Liver (tissue), 9 donors: ENCODE data around the gene SETBP1. TPM values are rescaled to one million over a fixed set of nuclear protein-coding genes. Genes with fewer than 3 reads are reported as not detected.

Source experiments
- DNase-seq: peaks from one replicate; pipeline ENCODE4 v3.0.0-alpha.2; 2017; ENCODE audit warnings: low spot score
- H3K27ac ChIP-seq, 2 donors: one replicate each; pipeline ENCODE4 v1.7.0; 2013; ENCODE audit warnings: inconsistent platforms in 2 of 2, low read length in 2 of 2, control low read depth in 1 of 2, low read depth in 1 of 2, mild to moderate bottlenecking in 1 of 2
- H3K27me3 ChIP-seq, 4 donors: one replicate each; pipeline versions ENCODE4 v1.6.1 to v1.7.0; 2013; ENCODE audit warnings: low read length in 3 of 4, inconsistent platforms in 1 of 4, mild to moderate bottlenecking in 1 of 4, moderate library complexity in 1 of 4; ENCODE audit not compliant: control insufficient read depth in 4 of 4, insufficient read depth in 4 of 4
- H3K36me3 ChIP-seq, 4 donors: one replicate each; pipeline versions ENCODE4 v1.6.1 to v1.7.0; 2013; ENCODE audit warnings: low read length in 3 of 4, mild to moderate bottlenecking in 3 of 4, low read depth in 1 of 4, moderate library complexity in 1 of 4; ENCODE audit not compliant: control insufficient read depth in 4 of 4, insufficient read depth in 3 of 4
- H3K4me1 ChIP-seq, 4 donors: one replicate each; pipeline versions ENCODE4 v1.6.1 to v1.7.0; 2013; ENCODE audit warnings: low read length in 3 of 4, mild to moderate bottlenecking in 3 of 4, moderate library complexity in 1 of 4; ENCODE audit not compliant: control insufficient read depth in 4 of 4, insufficient read depth in 4 of 4
- H3K4me3 ChIP-seq, 3 donors: one replicate each; pipeline versions ENCODE4 v1.6.1 to v1.7.0; 2013; ENCODE audit warnings: low read length in 3 of 3, control low read depth in 1 of 3, low read depth in 1 of 3, mild to moderate bottlenecking in 1 of 3
- H3K9ac ChIP-seq, 2 donors: one replicate each; pipeline ENCODE4 v1.7.0; 2013; ENCODE audit warnings: low read length in 2 of 2, mild to moderate bottlenecking in 2 of 2, moderate library complexity in 2 of 2, control low read depth in 1 of 2, low read depth in 1 of 2
- H3K9me3 ChIP-seq, 4 donors: one replicate each; pipeline versions ENCODE4 v1.6.1 to v1.7.0; 2013; ENCODE audit warnings: low read length in 3 of 4; ENCODE audit not compliant: control insufficient read depth in 4 of 4
- ATF3 ChIP-seq: IDR thresholded peaks from 2 replicates; pipeline ENCODE4 v1.6.1; 2016; ENCODE audit warnings: antibody characterized with exemption
- CTCF ChIP-seq: fragments of 150-350 bp; IDR thresholded peaks from 2 replicates; pipeline ENCODE4 v1.5.1; 2017; ENCODE audit warnings: improper control_type of control experiment, low read depth, low read length; ENCODE audit not compliant: missing input control
- EGR1 ChIP-seq, 2 donors: IDR thresholded peaks; 2 replicates each; pipeline ENCODE4 v1.6.1; 2016 to 2018; ENCODE audit warnings: antibody characterized with exemption in 2 of 2, low read depth in 2 of 2
- FOXA1 ChIP-seq: IDR thresholded peaks from 2 replicates; pipeline ENCODE4 v1.6.1; 2016; ENCODE audit warnings: antibody characterized with exemption
- FOXA2 ChIP-seq: IDR thresholded peaks from 2 replicates; pipeline ENCODE4 v1.6.1; 2016; ENCODE audit warnings: antibody characterized with exemption
- GABPA ChIP-seq, 2 donors: IDR thresholded peaks in 1 of 2; conservative IDR thresholded peaks in 1 of 2; 2 replicates each; pipeline ENCODE4 v1.6.1; 2016; ENCODE audit warnings: antibody characterized with exemption in 2 of 2, mild to moderate bottlenecking in 1 of 2, moderate library complexity in 1 of 2
- HNF4A ChIP-seq, 2 donors: conservative IDR thresholded peaks; 2 replicates each; pipeline ENCODE4 v1.6.1; 2016; ENCODE audit warnings: antibody characterized with exemption in 2 of 2, mild to moderate bottlenecking in 2 of 2
- HNF4G ChIP-seq: IDR thresholded peaks from 2 replicates; pipeline ENCODE4 v1.6.1; 2016; ENCODE audit warnings: antibody characterized with exemption
- JUND ChIP-seq, 2 donors: IDR thresholded peaks; 2 replicates each; pipeline ENCODE4 v1.6.1; 2016; ENCODE audit warnings: antibody characterized with exemption in 2 of 2
- MAX ChIP-seq: IDR thresholded peaks from 2 replicates; pipeline ENCODE4 v1.6.1; 2016; ENCODE audit warnings: antibody characterized with exemption
- NR2F2 ChIP-seq: IDR thresholded peaks from 2 replicates; pipeline ENCODE4 v1.6.1; 2016; ENCODE audit warnings: antibody characterized with exemption
- RAD21 ChIP-seq, 2 donors: IDR thresholded peaks; 2 replicates each; pipeline ENCODE4 v1.6.1; 2016; ENCODE audit warnings: antibody characterized with exemption in 2 of 2, mild to moderate bottlenecking in 2 of 2
- REST ChIP-seq: IDR thresholded peaks from 2 replicates; pipeline ENCODE4 v1.6.1; 2016; ENCODE audit warnings: antibody characterized with exemption, mild to moderate bottlenecking
- RXRA ChIP-seq, 2 donors: IDR thresholded peaks; 2 replicates each; pipeline ENCODE4 v1.6.1; 2017 to 2018; ENCODE audit warnings: antibody characterized with exemption in 2 of 2, mild to moderate bottlenecking in 1 of 2
- SP1 ChIP-seq: IDR thresholded peaks from 2 replicates; pipeline ENCODE4 v1.6.1; 2018; ENCODE audit warnings: antibody characterized with exemption, mild to moderate bottlenecking
- TAF1 ChIP-seq: conservative IDR thresholded peaks from 2 replicates; pipeline ENCODE4 v1.6.1; 2016; ENCODE audit warnings: antibody characterized with exemption, mild to moderate bottlenecking
- YY1 ChIP-seq: IDR thresholded peaks from 2 replicates; pipeline ENCODE4 v1.6.1; 2016; ENCODE audit warnings: antibody characterized with exemption, mild to moderate bottlenecking
- ZBTB33 ChIP-seq: IDR thresholded peaks from 2 replicates; pipeline ENCODE4 v1.6.1; 2016; ENCODE audit warnings: antibody characterized with exemption
- WGBS: extraction: QIAGEN DNeasy Blood & Tissue Kit; methylation state at CpG from one replicate; pipeline ENCODE4 v1.1.7; 2013; 5-methylcytosine and 5-hydroxymethylcytosine counted together
- polyA plus RNA-seq, 2 donors: library from polyadenylated mRNA; stranded (reverse) in 1 of 2; unstranded in 1 of 2; fragments of 200-250 nt in 1 of 2; fragments of >200 nt in 1 of 2; fragmentation: Nextera tagmentation in 1 of 2; extraction: Ambion mirVana in 1 of 2; gene quantifications; one replicate each; pipeline versions ENCODE4 v1.2.1 to v1.2.3, GENCODE V29; 2013 to 2015
- total RNA-seq, 2 donors: library from RNA; depleted of rRNA; stranded (reverse); fragments of >200 nt; gene quantifications; one replicate each; pipeline ENCODE4 v1.2.3, GENCODE V29; 2014
- donor health status: healthy.
- donor health status: healthy.
- donor health status: healthy.
- donor health status: healthy.
- donor health status: healthy.

SETBP1 gene
- total and polyA plus RNA-seq, 4 donors = 2.5 to 15.8 (median 4.7) TPM

- Histone ChIP-seq H3K36me3 (no peaks in the 10 kb centered on the region), H3K27me3 (no peaks in the 10 kb centered on the region), H3K9me3 (no peaks in the 10 kb centered on the region), H3K4me1 (peaks cover 0 to 26% (median 20%) of the 10 kb centered on the region in 4 donors), H3K9ac (no peak overlapping the region), H3K4me3 (no peak overlapping the region), H3K27ac (no peak overlapping the region)
- 97% methylated on average over 6 of the region's 6 CpGs for WGBS
- no peak for DNase-seq
- no peak for TF ChIP-seq YY1
- TF ChIP-seq TAF1 = no peak
- TF ChIP-seq JUND (IDR thresholded peaks at IDR 0.05) = no peak
- no peak for TF ChIP-seq FOXA1
- TF ChIP-seq FOXA2 = no peak
- TF ChIP-seq HNF4A (conservative IDR thresholded peaks at IDR 0.05) = no peak
- no peak for TF ChIP-seq EGR1 (IDR thresholded peaks at IDR 0.05; ENCODE audit: low read depth in 2 of 2)
- no peak for TF ChIP-seq GABPA (IDR thresholded peaks at IDR 0.05 in 1 of 2, conservative IDR thresholded peaks at IDR 0.05 in 1 of 2)
- TF ChIP-seq MAX = no peak
- no peak for TF ChIP-seq RXRA (IDR thresholded peaks at IDR 0.05)
- TF ChIP-seq ZBTB33 = no peak
- TF ChIP-seq HNF4G = no peak
- no peak for TF ChIP-seq NR2F2
- TF ChIP-seq ATF3 = no peak
- no peak for TF ChIP-seq RAD21 (IDR thresholded peaks at IDR 0.05)
- no peak for TF ChIP-seq REST
- no peak for TF ChIP-seq CTCF
- no peak for TF ChIP-seq SP1
Observed at GRCh38 chr18:44855681-44856080, 175.0 kb downstream of the SETBP1 start.
